H9 (cell line): Measurements from ENCODE around the gene RACGAP1. TPM values are rescaled to one million over a fixed set of nuclear protein-coding genes. Genes with fewer than 3 reads are reported as not detected.

Experiments
- DNase-seq: peaks from one replicate; pipeline ENCODE4 v3.0.0-alpha.2; 2017
- H2AFZ ChIP-seq: one replicate; pipeline ENCODE4 v1.6.1; 2013; ENCODE audit warnings: mild to moderate bottlenecking, low read length, control low read depth, moderate library complexity
- H2AK5ac ChIP-seq: 2 replicates; pipeline ENCODE4 v1.6.1; 2013; ENCODE audit warnings: low read length, control low read depth, mixed read lengths; ENCODE audit not compliant: insufficient read length
- H2BK120ac ChIP-seq: one replicate; pipeline ENCODE4 v1.6.1; 2013; ENCODE audit warnings: low read depth, mild to moderate bottlenecking, low read length, control low read depth, inconsistent platforms; ENCODE audit not compliant: poor library complexity, severe bottlenecking
- H2BK12ac ChIP-seq: 2 replicates; pipeline ENCODE4 v1.6.1; 2013; ENCODE audit warnings: low read length, control low read depth, mixed read lengths, low read depth; ENCODE audit not compliant: insufficient read length
- H2BK15ac ChIP-seq: 2 replicates; pipeline ENCODE4 v1.6.1; 2013; ENCODE audit warnings: low read depth, low read length, control low read depth
- H2BK20ac ChIP-seq: one replicate; pipeline ENCODE4 v1.6.1; 2013; ENCODE audit warnings: low read depth, mild to moderate bottlenecking, low read length, control low read depth, inconsistent platforms; ENCODE audit not compliant: poor library complexity, severe bottlenecking
- H2BK5ac ChIP-seq: 2 replicates; pipeline ENCODE4 v1.6.1; 2013; ENCODE audit warnings: low read length, control low read depth, mixed read lengths; ENCODE audit not compliant: insufficient read length
- H3K14ac ChIP-seq: 2 replicates; pipeline ENCODE4 v1.6.1; 2013; ENCODE audit warnings: low read length, control low read depth; ENCODE audit not compliant: insufficient read depth
- H3K18ac ChIP-seq: 2 replicates; pipeline ENCODE4 v1.6.1; 2013; ENCODE audit warnings: low read depth, mild to moderate bottlenecking, mixed read lengths, low read length, control low read depth; ENCODE audit not compliant: insufficient read length
- H3K23ac ChIP-seq: 2 replicates; pipeline ENCODE4 v1.6.1; 2013; ENCODE audit warnings: low read length, control low read depth, mixed read lengths, low read depth; ENCODE audit not compliant: insufficient read length
- H3K23me2 ChIP-seq: 2 replicates; pipeline ENCODE4 v1.6.1; 2013; ENCODE audit warnings: low read depth, mild to moderate bottlenecking, mixed read lengths, low read length, control low read depth; ENCODE audit not compliant: insufficient read length, poor library complexity, severe bottlenecking
- H3K27ac ChIP-seq: 2 replicates; pipeline ENCODE4 v1.5.1; 2013; ENCODE audit warnings: low read length, control low read depth, mixed read lengths, low read depth; ENCODE audit not compliant: insufficient read length
- H3K27me3 ChIP-seq: 2 replicates; pipeline ENCODE4 v1.6.1; 2013; ENCODE audit warnings: low read length, control low read depth, inconsistent platforms; ENCODE audit not compliant: insufficient read depth
- H3K4ac ChIP-seq: 2 replicates; pipeline ENCODE4 v1.6.1; 2013; ENCODE audit warnings: low read depth, mild to moderate bottlenecking, control low read depth, inconsistent platforms, low read length, moderate library complexity
- H3K4me1 ChIP-seq: 2 replicates; pipeline ENCODE4 v1.6.1; 2013; ENCODE audit warnings: low read length, control low read depth, inconsistent platforms; ENCODE audit not compliant: insufficient read depth
- H3K4me2 ChIP-seq: 2 replicates; pipeline ENCODE4 v1.6.1; 2013; ENCODE audit warnings: low read length, control low read depth, mixed read lengths; ENCODE audit not compliant: insufficient read length, insufficient read depth
- H3K56ac ChIP-seq: 2 replicates; pipeline ENCODE4 v1.6.1; 2013; ENCODE audit warnings: low read depth, mild to moderate bottlenecking, mixed read lengths, low read length, control low read depth; ENCODE audit not compliant: insufficient read length
- H3K79me1 ChIP-seq: 2 replicates; pipeline ENCODE4 v1.6.1; 2013; ENCODE audit warnings: low read depth, mild to moderate bottlenecking, moderate library complexity, low read length, control low read depth, inconsistent platforms; ENCODE audit not compliant: insufficient read depth, poor library complexity, severe bottlenecking
- H3K79me2 ChIP-seq: 2 replicates; pipeline ENCODE4 v1.6.1; 2013; ENCODE audit warnings: low read length, control low read depth, inconsistent platforms; ENCODE audit not compliant: insufficient read depth
- H3K9ac ChIP-seq: 2 replicates; pipeline ENCODE4 v1.6.1; 2013; ENCODE audit warnings: low read length, control low read depth, mixed read lengths; ENCODE audit not compliant: insufficient read length; ENCODE audit errors: extremely low read depth
- H3K9me3 ChIP-seq: one replicate; pipeline ENCODE4 v1.6.1; 2013; ENCODE audit warnings: low read depth, low read length, inconsistent platforms; ENCODE audit not compliant: control insufficient read depth
- H3T11ph ChIP-seq: one replicate; pipeline ENCODE4 v1.6.1; 2013; ENCODE audit warnings: mild to moderate bottlenecking, low read length, control low read depth, inconsistent platforms
- H4K20me1 ChIP-seq: one replicate; pipeline ENCODE4 v1.6.1; 2013; ENCODE audit not compliant: control insufficient read depth, insufficient read length, insufficient read depth
- H4K5ac ChIP-seq: 2 replicates; pipeline ENCODE4 v1.6.1; 2013; ENCODE audit warnings: low read depth, mild to moderate bottlenecking, mixed read lengths, low read length, control low read depth; ENCODE audit not compliant: insufficient read length
- H4K8ac ChIP-seq: replicated peaks from 2 replicates; pipeline ENCODE4 v1.6.1; 2013; ENCODE audit warnings: low read length, control low read depth, mixed read lengths, low read depth; ENCODE audit not compliant: insufficient read length
- H4K91ac ChIP-seq: 2 replicates; pipeline ENCODE4 v1.6.1; 2013; ENCODE audit warnings: low read depth, mild to moderate bottlenecking, moderate library complexity, mixed read lengths, low read length, control low read depth; ENCODE audit not compliant: insufficient read length
- H3K27ac Mint-ChIP-seq, 3 experiments: 2 replicates in 2 of 3; 3 replicates in 1 of 3; pipeline ENCODE4 v1.8.0; 2020 to 2021; ENCODE audit warnings: mixed read lengths in 3 of 3, mild to moderate bottlenecking in 1 of 3, moderate library complexity in 1 of 3
- H3K27me3 Mint-ChIP-seq: 2 replicates; pipeline ENCODE4 v1.8.0; 2021; ENCODE audit warnings: low read depth, mild to moderate bottlenecking, moderate library complexity, mixed read lengths
- H3K36me3 Mint-ChIP-seq, 3 experiments: 2 replicates in 2 of 3; 3 replicates in 1 of 3; pipeline ENCODE4 v1.8.0; 2020 to 2021; ENCODE audit warnings: low read depth in 3 of 3, mixed read lengths in 3 of 3; ENCODE audit not compliant: insufficient read depth in 1 of 3
- H3K4me1 Mint-ChIP-seq, 2 experiments: 2 replicates each; pipeline ENCODE4 v1.8.0; 2020; ENCODE audit warnings: mixed read lengths in 2 of 2
- H3K4me3 Mint-ChIP-seq, 2 experiments: 2 replicates in 1 of 2; 3 replicates in 1 of 2; pipeline ENCODE4 v1.8.0; 2020 to 2021; ENCODE audit warnings: mild to moderate bottlenecking in 2 of 2, mixed read lengths in 2 of 2, moderate library complexity in 1 of 2
- H3K9me3 Mint-ChIP-seq, 2 experiments: 2 replicates in 1 of 2; 3 replicates in 1 of 2; pipeline ENCODE4 v1.8.0; 2020; ENCODE audit warnings: mild to moderate bottlenecking in 2 of 2, mixed read lengths in 2 of 2, moderate library complexity in 1 of 2
- WGBS: extraction: QIAGEN DNeasy Blood & Tissue Kit; methylation state at CpG from one replicate; pipeline ENCODE4 v1.1.7; 2013; ENCODE audit warnings: missing lambda C conversion rate, low lambda C conversion rate, mixed read lengths; ENCODE audit not compliant: insufficient read length; ENCODE audit errors: extremely low coverage; 5-methylcytosine and 5-hydroxymethylcytosine counted together
- total RNA-seq: library from RNA; stranded (reverse); gene quantifications from 2 replicates; pipeline ENCODE4 v1.2.1, GENCODE V29; 2021
- TF ChIP-seq, protein P1 (sequence below): fragments of 200-600 bp; sonication (generic); conservative IDR thresholded peaks from 3 replicates; pipeline ENCODE4 v1.8.0; 2021; ENCODE audit warnings: antibody characterized with exemption, mild to moderate bottlenecking

RACGAP1 gene
- total RNA-seq, 1 experiment from 2014 or later, result 64.8 TPM

GRCh38 chr12:49946086-49946485 is 79.2 kb downstream of the RACGAP1 start:
- Histone ChIP-seq H3K4me1 (no peaks in the 10 kb centered on the region; the same call in 1 of the 2 replicates), H4K91ac (no peak overlapping the region), H4K8ac (no peak overlapping the region), H4K20me1 (no peaks in the 10 kb centered on the region), H3K23me2 (peaks cover 5% of the 10 kb centered on the region), H3K56ac (no peak overlapping the region), H2BK5ac (no peak overlapping the region), H2BK20ac (no peak overlapping the region), H2AFZ (no peak overlapping the region), H3K23ac (no peak overlapping the region), H3T11ph (no peak overlapping the region), H3K79me2 (no peaks in the 10 kb centered on the region), H2BK120ac (no peak overlapping the region), H4K5ac (no peak overlapping the region), H3K9ac (no peak overlapping the region), H2AK5ac (no peak overlapping the region), H2BK12ac (no peak overlapping the region), H3K27me3 (no peaks in the 10 kb centered on the region), H3K9me3 (no peaks in the 10 kb centered on the region), H3K79me1 (no peaks in the 10 kb centered on the region), H3K18ac (no peak overlapping the region), H3K4ac (no peak overlapping the region), H3K14ac (no peak overlapping the region), H3K27ac (no peak overlapping the region), H3K4me2 (peak overlapping the region; percentile 69), H2BK15ac (no peak overlapping the region)
- H3K27ac Mint-ChIP-seq, result peak overlapping the region in 1 of 3 experiments; percentile 71; a peak in 2 of 7 replicates
- H3K27me3 Mint-ChIP-seq, result peaks cover 27% of the 10 kb centered on the region
- peak overlapping the region; percentile 47 to 56; a peak in 2 of 5 replicates for H3K4me3 Mint-ChIP-seq
- DNase-seq, result no peak
- TF ChIP-seq, protein P1, sequence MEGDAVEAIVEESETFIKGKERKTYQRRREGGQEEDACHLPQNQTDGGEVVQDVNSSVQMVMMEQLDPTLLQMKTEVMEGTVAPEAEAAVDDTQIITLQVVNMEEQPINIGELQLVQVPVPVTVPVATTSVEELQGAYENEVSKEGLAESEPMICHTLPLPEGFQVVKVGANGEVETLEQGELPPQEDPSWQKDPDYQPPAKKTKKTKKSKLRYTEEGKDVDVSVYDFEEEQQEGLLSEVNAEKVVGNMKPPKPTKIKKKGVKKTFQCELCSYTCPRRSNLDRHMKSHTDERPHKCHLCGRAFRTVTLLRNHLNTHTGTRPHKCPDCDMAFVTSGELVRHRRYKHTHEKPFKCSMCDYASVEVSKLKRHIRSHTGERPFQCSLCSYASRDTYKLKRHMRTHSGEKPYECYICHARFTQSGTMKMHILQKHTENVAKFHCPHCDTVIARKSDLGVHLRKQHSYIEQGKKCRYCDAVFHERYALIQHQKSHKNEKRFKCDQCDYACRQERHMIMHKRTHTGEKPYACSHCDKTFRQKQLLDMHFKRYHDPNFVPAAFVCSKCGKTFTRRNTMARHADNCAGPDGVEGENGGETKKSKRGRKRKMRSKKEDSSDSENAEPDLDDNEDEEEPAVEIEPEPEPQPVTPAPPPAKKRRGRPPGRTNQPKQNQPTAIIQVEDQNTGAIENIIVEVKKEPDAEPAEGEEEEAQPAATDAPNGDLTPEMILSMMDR, result no peak
- peaks cover 41 to 60% of the 10 kb centered on the region in 2 experiments for H3K4me1 Mint-ChIP-seq
- H3K36me3 Mint-ChIP-seq, result no peaks in the 10 kb centered on the region
- WGBS, result no CpG with 5 or more reads among the region's 9 CpGs
- no peaks in the 10 kb centered on the region for H3K9me3 Mint-ChIP-seq
